HG03280 (cell line): ENCODE data around the gene MRGPRX2.

Experiments
- ATAC-seq: cut with Tn5 transposase; IDR thresholded peaks from one replicate; pipeline ENCODE4 v1.9.1; 2021; ENCODE audit warnings: mild to moderate bottlenecking, moderate library complexity; ENCODE audit not compliant: unreplicated experiment

Gene MRGPRX2

DNA sequence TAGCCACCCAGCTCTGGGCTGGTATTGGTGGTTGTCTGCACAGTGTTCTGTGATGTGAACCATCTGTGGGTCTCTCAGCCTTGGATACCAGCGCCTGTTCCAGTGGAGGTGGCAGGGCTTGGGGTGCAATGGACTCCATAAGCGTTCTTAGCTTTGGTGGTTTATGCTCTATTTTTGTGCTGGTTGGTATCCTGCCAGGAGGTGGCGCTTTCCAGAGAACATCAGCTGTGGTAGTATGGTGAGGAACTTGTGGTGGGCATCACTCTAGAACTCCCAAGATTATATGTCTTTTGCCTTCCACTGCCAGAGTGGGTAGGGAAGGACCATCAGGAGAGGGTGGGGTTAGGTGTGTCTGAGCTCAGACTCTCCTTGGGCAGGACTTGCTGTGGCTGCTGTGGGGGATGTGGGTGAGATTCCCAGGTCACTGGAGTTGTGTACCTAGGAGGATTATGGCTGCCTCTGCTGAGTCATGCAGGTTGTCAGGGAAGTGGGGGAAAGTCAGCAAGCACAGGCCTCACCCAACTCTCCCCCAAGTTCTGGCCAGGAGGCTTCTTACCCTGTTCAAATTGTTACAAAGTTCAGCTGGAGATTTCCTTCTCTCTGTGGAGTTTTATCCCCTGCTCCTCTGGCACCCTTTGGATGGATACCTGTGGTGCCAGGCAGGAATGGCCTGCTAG lies 47.2 kb downstream of the MRGPRX2 start:
- no peak for ATAC-seq

DNA sequence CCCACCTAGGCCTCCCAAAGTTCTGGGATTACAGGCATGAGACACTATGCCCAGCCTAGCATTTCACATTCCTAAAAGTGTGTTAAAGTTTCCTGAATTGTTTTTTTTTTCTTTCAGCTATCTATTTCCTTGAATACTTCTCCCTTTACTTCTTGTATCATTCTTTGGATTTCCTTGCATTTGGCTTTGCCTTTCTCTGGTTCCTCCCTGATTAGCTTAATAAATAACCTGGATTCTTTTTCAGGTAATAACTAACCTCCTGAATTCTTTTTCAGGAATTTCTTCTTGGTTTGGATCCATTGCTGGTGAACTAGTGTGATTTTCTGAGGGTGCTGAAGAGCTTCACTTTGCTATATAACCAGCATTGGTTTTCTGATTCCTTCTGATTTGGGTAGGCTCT lies 47.9 kb downstream of the MRGPRX2 start:
- no peak for ATAC-seq
